GM19025 (cell line): ENCODE data around the gene FBF1.
"Not testable (repeated sequence)": the region's sequence is repeated elsewhere in the genome, so short reads cannot be mapped to it uniquely, and the experiment has no call there.

Experiments
- ATAC-seq: cut with Tn5 transposase; IDR thresholded peaks from one replicate; pipeline ENCODE4 v1.9.1; 2021; ENCODE audit warnings: mild to moderate bottlenecking, low read depth, moderate library complexity; ENCODE audit not compliant: unreplicated experiment

FBF1 gene

GRCh38 chr17:75940727-75941441 is at the start of gene FBF1:
FBF1 (minus strand) TSS chr17:75941042; CDS start chr17:75938149, 2,893 bp downstream.
- peak; percentile 98 for ATAC-seq

- ATAC-seq, result no peak
Measured at GRCh38 chr17:75987041-75987440, 46.2 kb upstream of the FBF1 start.

GRCh38 chr17:75985986-75986385 is 45.1 kb upstream of the FBF1 start:
- no peak for ATAC-seq

GRCh38 chr17:75983501-75984181 is 42.8 kb upstream of the FBF1 start:
- no peak for ATAC-seq

GRCh38 chr17:75981019-75981615 is 40.3 kb upstream of the FBF1 start:
- ATAC-seq, result no peak

GRCh38 chr17:75980188-75981018 is 39.6 kb upstream of the FBF1 start:
- ATAC-seq, result no peak

- no peak for ATAC-seq
Measured at GRCh38 chr17:75979705-75980187, 38.9 kb upstream of the FBF1 start.

GRCh38 chr17:75978938-75979704 is 38.3 kb upstream of the FBF1 start, which contains the start of the genes ACOX1 and TEN1:
ACOX1 (minus strand) TSS chr17:75979166; CDS start chr17:75979073, 93 bp downstream.
TEN1 (plus strand) TSS chr17:75979240; CDS start chr17:75986193, 6,953 bp downstream.
- ATAC-seq, result peak; percentile 94

- no peak for ATAC-seq
Measured at GRCh38 chr17:75976175-75976848, 35.5 kb upstream of the FBF1 start.

- no peak for ATAC-seq
Measured at GRCh38 chr17:75975757-75976174, 34.9 kb upstream of the FBF1 start.

- not testable (repeated sequence) for ATAC-seq
Measured at GRCh38 chr17:75975187-75975586, 34.3 kb upstream of the FBF1 start.

GRCh38 chr17:75970626-75971025 is 29.8 kb upstream of the FBF1 start:
- ATAC-seq, result no peak

GRCh38 chr17:75970011-75970523 is 29.2 kb upstream of the FBF1 start:
- no peak for ATAC-seq

- not testable (repeated sequence) for ATAC-seq
Measured at GRCh38 chr17:75969044-75969443, 28.2 kb upstream of the FBF1 start.

GRCh38 chr17:75965468-75965867 is 24.6 kb upstream of the FBF1 start:
- no peak for ATAC-seq

GRCh38 chr17:75959839-75960511 is 19.1 kb upstream of the FBF1 start:
- ATAC-seq, result no peak

- no peak for ATAC-seq
Measured at GRCh38 chr17:75959051-75959838, 18.4 kb upstream of the FBF1 start.
